HG03378 (cell line): ENCODE results near the gene CPT1B.
"Not testable (repeated sequence)": the region's sequence is repeated elsewhere in the genome, so short reads cannot be mapped to it uniquely, and the experiment has no call there.

Source experiments
- ATAC-seq: cut with Tn5 transposase; IDR thresholded peaks from one replicate; pipeline ENCODE4 v1.9.1; 2021; ENCODE audit warnings: mild to moderate bottlenecking, moderate library complexity; ENCODE audit not compliant: unreplicated experiment

The CPT1B gene

GRCh38 chr22:50577987-50578775, at the start of gene CPT1B:
Gene CPT1B (minus strand): TSS chr22:50578427. CDS start chr22:50577915, 512 bp downstream.
- no peak for ATAC-seq

DNA sequence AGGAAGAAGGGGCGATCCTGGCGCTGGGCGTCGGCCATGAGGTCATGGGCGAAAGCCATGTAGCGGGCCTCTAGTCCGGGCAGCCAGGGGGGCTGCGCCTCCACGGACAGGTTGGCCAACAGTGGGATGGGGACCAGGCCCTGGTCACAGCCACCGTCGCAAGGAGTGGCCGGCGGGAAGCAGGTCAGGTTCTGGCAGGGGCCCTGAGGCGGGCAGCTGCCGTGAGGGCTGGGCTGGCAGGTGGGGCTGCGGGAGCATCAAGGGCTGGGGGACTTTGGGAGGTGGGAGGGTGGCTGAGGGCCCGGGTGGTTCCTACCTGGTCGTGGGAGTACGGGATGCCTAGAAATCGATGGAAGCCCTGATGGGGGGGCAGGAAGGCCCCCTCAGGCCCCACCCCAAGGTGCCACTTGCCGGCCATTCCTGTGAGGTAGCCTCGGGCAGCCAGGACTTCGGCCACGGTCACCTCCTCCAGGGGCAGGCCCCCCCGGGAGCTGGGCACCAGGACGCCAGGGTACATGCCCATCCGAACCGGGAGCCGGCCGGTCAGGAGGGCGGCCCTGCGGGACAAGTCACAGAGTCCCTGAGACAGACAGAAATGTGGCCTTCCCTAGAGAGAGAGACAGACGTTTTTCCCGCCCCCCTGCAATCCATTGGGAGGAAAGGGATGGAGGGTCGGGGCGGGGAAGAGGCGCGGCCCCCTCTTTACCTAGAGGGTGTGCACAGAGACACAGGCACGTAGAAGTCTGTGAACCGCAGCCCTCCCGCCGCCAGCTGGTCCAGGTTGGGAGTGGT, 48.8 kb upstream of the CPT1B start:
- no peak for ATAC-seq

GRCh38 chr22:50626314-50626849, 48.2 kb upstream of the CPT1B start:
- no peak for ATAC-seq

- ATAC-seq = no peak
Observed at GRCh38 chr22:50625568-50626313, 47.5 kb upstream of the CPT1B start.

DNA sequence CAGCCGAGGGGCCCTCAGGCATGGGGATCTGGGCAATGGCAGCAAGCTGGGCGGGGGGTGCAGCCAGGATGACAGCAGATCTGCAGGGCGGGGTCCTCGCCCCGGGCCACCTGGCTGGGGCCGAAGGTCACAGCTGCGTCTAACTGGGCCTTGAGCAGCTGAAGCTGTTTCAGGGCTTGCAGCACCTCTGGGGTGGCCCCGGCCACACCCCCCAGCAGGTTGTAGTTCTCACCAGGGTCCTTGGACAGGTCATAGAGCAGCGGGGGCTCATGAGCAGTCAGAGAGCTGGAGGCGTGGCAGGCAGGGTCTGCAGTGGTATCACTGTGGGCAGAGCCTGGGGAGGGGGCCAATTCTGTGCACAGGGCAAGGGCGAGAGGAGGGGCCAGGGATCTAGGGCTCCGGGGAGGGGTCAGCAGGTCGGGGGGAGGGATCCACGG, 46.9 kb upstream of the CPT1B start:
- no peak for ATAC-seq

DNA sequence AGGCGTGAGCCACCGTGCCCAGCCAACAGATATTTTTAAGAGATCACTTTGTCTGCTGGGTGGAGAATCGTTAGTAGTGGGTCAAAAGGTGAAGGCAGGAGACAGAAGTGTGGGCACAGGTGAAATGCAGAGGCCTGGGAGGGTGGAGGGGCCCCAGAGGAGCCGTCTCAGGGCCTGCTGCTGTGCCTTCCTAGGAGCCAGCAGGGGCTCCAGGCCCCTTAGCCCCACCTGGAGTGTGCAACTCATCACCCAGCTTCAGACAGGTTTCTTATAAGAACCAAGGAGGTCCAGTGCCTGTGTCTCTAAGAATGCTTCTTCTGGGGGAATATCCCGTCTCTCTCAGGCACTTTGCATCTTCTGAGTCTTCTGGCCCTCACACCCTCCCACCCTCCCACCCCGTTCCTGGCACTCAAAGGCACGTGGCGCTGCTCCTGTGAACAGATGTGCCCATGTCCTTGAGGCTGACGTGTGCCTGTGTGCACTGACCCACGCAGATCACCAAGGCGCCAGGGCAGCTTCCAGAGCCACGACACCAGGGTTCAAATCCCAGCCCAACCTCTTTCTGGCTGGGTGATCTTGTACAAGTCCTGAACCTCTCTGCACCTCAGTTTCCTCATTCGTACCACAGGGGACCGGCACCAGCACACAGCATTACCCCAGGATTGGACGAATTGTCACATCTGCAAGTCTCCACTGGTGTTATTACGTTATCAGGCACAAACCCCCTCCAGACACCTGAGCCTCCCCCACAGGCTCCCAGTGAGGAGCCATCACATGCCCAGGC, 46.3 kb upstream of the CPT1B start:
- no peak for ATAC-seq

GRCh38 chr22:50622723-50623327, 44.6 kb upstream of the CPT1B start:
- no peak for ATAC-seq

DNA sequence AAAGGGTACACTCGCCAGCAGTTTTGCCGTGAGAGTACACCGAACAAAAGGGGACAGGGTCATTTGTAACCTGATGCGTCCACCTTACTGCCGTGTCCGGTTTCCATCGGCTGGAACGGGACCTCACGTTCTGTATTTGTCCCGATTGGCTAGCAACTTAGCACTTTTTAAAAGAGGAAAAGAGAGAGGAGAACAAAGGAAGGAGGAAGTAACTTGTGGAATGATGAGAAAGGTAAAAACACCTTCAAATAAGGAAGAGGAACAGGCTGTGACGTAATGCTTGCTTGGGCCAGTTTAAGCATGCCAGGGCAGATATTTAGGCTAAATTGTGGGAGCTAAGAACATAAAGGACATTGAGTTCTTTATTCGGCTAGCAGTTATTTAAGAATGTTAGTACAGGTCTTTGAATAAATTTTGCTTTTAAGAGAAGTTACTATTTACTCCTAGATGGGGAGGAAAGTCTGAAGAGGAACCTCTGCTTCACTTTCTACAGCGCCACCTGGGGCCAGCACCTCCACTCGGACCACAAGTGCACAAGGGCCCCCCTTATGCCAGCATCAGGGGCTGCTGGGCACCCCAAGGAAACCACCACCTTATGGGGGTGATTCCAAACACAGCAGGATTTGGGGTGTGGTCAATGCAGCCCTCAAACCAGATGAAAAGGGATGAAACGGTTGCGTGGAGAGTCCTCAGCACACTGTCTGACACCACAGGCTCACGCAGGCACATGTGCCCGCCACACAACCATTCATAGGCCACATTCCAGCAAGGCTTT, 43.9 kb upstream of the CPT1B start:
- ATAC-seq = no peak

- ATAC-seq = peak; percentile 31
Observed at GRCh38 chr22:50621356-50621880, 43.2 kb upstream of the CPT1B start.

GRCh38 chr22:50620593-50621355, 42.5 kb upstream of the CPT1B start:
- ATAC-seq = peak; percentile 33

GRCh38 chr22:50614296-50614695, 36.1 kb upstream of the CPT1B start:
- not testable (repeated sequence) for ATAC-seq

DNA sequence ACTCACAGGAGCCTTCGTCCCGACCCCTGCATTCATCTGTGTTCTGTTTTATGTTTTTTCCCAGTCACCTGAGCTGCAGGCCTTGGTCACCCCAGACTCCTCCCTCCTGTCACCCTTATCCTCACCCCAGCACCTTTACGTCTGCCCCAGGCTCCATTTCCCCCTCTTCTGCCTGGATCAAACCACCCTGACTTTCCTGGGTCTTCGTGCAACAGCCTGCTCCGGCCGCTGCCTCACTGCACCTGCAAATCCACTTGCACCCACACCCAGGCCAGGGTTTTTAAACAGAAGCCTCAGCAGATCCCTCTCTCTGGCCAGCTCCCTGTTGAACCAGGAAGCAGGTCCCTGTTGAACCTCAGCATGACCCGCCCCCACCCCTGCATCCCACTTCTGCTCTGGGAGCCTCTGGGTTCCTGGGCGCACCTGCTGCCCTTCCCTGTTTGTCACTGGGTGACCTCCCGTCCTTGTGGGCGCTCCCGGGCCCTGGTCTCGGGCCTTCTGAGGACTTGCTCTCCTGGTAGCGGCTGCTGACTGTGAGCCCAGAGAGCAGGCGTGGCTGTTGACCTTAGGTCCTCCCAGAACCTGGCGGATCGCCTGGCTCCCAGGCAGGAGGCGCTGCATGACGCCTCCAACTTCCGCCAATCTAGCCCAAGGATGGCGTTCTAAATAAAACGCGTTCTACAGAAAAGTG, 35.2 kb upstream of the CPT1B start:
- ATAC-seq = no peak

DNA sequence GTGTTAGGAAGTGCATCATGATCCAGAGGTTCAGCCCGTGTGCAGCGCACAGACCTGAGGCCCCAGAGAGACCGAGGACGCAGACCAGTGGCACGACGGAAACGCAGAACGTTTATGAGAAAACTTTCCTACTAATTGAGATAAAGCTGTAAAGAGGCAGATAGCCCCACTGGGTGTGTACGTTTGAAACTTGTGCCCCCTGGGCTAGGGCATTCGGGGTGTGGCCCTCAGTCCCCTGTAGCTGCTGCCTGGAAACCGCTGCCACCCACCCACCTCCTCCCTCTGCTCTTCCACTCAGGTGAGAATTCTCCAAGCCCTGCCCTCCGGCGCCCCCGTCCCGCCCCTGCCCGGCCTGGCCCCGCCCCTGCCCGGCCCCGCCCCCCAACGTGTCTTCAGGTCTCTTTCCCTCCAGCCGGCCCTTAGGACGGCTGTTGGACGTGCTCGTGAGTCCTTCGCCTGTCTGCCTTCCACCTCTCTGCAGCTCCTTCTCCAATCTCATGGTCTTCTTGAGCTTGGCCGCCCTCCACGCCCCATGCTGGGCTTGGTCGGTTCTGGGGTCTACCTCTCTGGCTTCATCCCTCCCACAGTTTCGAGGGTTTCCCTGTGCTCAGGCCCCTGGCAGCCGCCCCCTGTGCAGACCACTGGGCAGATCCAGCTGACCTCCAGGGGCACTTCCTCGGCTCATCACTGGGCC, 34.4 kb upstream of the CPT1B start:
- no peak for ATAC-seq

DNA sequence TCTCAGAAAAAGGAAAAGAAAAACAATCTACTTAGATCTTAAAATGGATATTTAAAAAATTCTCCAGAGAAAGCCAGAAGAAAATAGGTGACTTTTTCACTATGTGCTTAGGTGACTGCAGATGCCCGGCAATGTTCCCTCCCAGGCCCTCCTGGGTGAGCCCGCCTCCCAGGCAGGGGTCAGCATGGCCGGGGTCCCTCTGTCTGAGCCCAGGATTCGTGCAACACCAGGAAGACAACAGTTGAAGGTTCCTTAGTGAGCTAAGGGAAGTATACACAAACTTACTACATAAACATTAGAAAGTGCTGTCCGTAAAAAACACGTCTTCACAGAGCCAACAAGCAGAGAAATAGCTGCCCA, 33.9 kb upstream of the CPT1B start:
- ATAC-seq = no peak

- no peak for ATAC-seq
Observed at GRCh38 chr22:50611341-50612060, 33.3 kb upstream of the CPT1B start.

DNA sequence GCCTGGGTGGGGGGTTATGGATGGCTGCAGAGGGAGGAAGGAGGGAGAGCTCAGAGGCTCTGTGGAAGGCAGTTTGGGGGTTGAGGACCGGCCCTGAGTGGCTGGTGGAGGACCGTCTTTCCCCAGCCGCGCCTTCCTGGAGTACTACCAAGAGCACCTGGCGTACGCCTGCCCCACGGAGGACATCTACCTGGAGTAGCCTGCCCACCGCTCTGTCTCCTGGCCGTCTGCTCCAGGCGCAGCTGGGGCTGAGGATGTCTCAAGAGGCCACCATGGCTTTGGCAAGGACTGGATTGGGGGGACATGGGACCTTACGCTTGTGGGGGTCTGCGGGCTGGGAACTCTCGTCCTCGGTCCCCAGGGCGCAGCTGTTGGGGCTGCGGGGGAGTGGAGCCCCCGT, 32.4 kb upstream of the CPT1B start:
- no peak for ATAC-seq
